ENCODE data around the gene ARL6IP1. TPM values are rescaled to one million over a fixed set of nuclear protein-coding genes. Genes with fewer than 3 reads are reported as not detected.

Gene ARL6IP1
- polyA plus RNA-seq, 1 donor (not counting 4 experiments of a cell fraction or from before 2014, with no cell fraction given) = 178 TPM

- H3K36me3 ChIP-seq (ENCODE audit: control insufficient read depth in 2 of 2, extremely low read depth in 1 of 2, insufficient read depth in 2 of 2, low read length in 2 of 2) = peaks cover 23 to 29% of the 10 kb centered on the region in 2 experiments
- H3K9me1 ChIP-seq (ENCODE audit: control insufficient read depth, extremely low read depth, insufficient read depth, low read length) = no peaks in the 10 kb centered on the region
- dilution Hi-C loops (cut with MboI; ENCODE audit: extremely low pct_ligation_motif_present, low sequenced_read_pairs) = no loop called here
- no peak overlapping the region for H3K4me2 ChIP-seq (ENCODE audit: control insufficient read depth, extremely low read depth, insufficient read depth, low read depth, low read length)
- no peaks in the 10 kb centered on the region for H3K4me1 ChIP-seq (ENCODE audit: control insufficient read depth, extremely low read depth, insufficient read depth, low read length)
- H3K9me3 ChIP-seq (ENCODE audit: control insufficient read depth, low read depth, low read length) = no peaks in the 10 kb centered on the region
- no peak overlapping the region for H3K27ac ChIP-seq (ENCODE audit: control insufficient read depth, insufficient read depth, low read length)
- H3K4me3 ChIP-seq (ENCODE audit: control insufficient read depth in 2 of 3, extremely low read depth in 1 of 3, insufficient read depth in 2 of 3, low read depth in 1 of 3, low read length in 3 of 3) = no peak overlapping the region
- TF ChIP-seq EZH2 (IDR thresholded peaks at IDR 0.05; ENCODE audit: low read length) (no peak), CTCF (optimal IDR thresholded peaks at IDR 0.05 in 1 of 3, IDR thresholded peaks at IDR 0.05 in 1 of 3, conservative IDR thresholded peaks at IDR 0.05 in 1 of 3; ENCODE audit: extremely low read depth in 1 of 3, insufficient read depth in 2 of 3, low read length in 3 of 3) (no peak)
- H2AFZ ChIP-seq (ENCODE audit: control insufficient read depth, low read length) = no peak overlapping the region
- DNase-seq (ENCODE audit: low read depth, low spot score) (no peak), FAIRE-seq (no peak)
- H3K27me3 ChIP-seq (ENCODE audit: control insufficient read depth, extremely low read depth, insufficient read depth, low read length) = no peaks in the 10 kb centered on the region
- H3K9ac ChIP-seq (ENCODE audit: control insufficient read depth, extremely low read depth, insufficient read depth, low read length) = no peak overlapping the region
- no peaks in the 10 kb centered on the region for H3K79me2 ChIP-seq (ENCODE audit: control insufficient read depth, insufficient read depth, low read length)
- H4K20me1 ChIP-seq (ENCODE audit: control insufficient read depth, extremely low read depth, insufficient read depth, low read length) = no peaks in the 10 kb centered on the region
Observed at GRCh38 chr16:18829251-18829650, 27.9 kb upstream of the ARL6IP1 start.

DNA sequence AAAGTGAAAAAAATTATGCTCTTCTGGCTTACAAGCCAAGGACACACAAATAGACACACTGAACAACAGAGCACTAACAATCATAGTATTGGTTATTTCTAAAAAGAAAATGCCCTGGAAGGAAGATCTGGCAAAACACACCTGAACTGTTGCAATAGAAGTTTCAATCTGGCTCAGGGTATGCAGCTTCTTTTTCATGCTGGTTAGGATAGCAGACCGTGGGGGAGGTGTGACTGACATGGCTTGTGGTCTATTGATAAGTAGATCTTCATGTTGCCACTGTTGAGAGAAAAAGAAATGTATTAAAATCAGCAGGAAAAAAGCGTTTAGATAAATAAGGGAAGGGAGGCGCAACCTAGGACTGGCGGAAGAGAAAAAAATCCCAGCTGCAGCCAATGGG is 26.5 kb upstream of the ARL6IP1 start:
- Histone ChIP-seq H3K9ac (ENCODE audit: control insufficient read depth, extremely low read depth, insufficient read depth, low read length) (no peak overlapping the region), H3K4me3 (ENCODE audit: control insufficient read depth in 2 of 3, extremely low read depth in 1 of 3, insufficient read depth in 2 of 3, low read depth in 1 of 3, low read length in 3 of 3) (no peak overlapping the region), H3K4me1 (ENCODE audit: control insufficient read depth, extremely low read depth, insufficient read depth, low read length) (no peaks in the 10 kb centered on the region), H3K9me1 (ENCODE audit: control insufficient read depth, extremely low read depth, insufficient read depth, low read length) (no peaks in the 10 kb centered on the region), H3K79me2 (ENCODE audit: control insufficient read depth, insufficient read depth, low read length) (no peaks in the 10 kb centered on the region), H3K27me3 (ENCODE audit: control insufficient read depth, extremely low read depth, insufficient read depth, low read length) (no peaks in the 10 kb centered on the region), H4K20me1 (ENCODE audit: control insufficient read depth, extremely low read depth, insufficient read depth, low read length) (no peaks in the 10 kb centered on the region), H3K36me3 (ENCODE audit: control insufficient read depth in 2 of 2, extremely low read depth in 1 of 2, insufficient read depth in 2 of 2, low read length in 2 of 2) (peaks cover 15 to 22% of the 10 kb centered on the region in 2 experiments), H3K27ac (ENCODE audit: control insufficient read depth, insufficient read depth, low read length) (no peak overlapping the region), H3K9me3 (ENCODE audit: control insufficient read depth, low read depth, low read length) (no peaks in the 10 kb centered on the region), H2AFZ (ENCODE audit: control insufficient read depth, low read length) (no peak overlapping the region), H3K4me2 (ENCODE audit: control insufficient read depth, extremely low read depth, insufficient read depth, low read depth, low read length) (no peak overlapping the region)
- TF ChIP-seq EZH2 (IDR thresholded peaks at IDR 0.05; ENCODE audit: low read length) (no peak), CTCF (optimal IDR thresholded peaks at IDR 0.05 in 1 of 3, IDR thresholded peaks at IDR 0.05 in 1 of 3, conservative IDR thresholded peaks at IDR 0.05 in 1 of 3; ENCODE audit: extremely low read depth in 1 of 3, insufficient read depth in 2 of 3, low read length in 3 of 3) (no peak)
- no peak for FAIRE-seq
- DNase-seq (ENCODE audit: low read depth, low spot score) = no peak
- dilution Hi-C loops (cut with MboI; ENCODE audit: extremely low pct_ligation_motif_present, low sequenced_read_pairs) = no loop called here

Measured in keratinocyte (primary cell).